Stimulated activated CD4-positive, alpha-beta T cell treated with anti-CD3 and anti-CD28 coated beads, Interleukin-15, amount 100 ng/mL, for 48 hours (primary cell): ENCODE results near the gene LRR1.
"Not testable (repeated sequence)": the region's sequence is repeated elsewhere in the genome, so short reads cannot be mapped to it uniquely, and the experiment has no call there.

Source experiments
- DNase-seq, 2 donors: peaks; one replicate each; pipeline ENCODE4 v3.0.0-alpha.2; 2020; ENCODE audit warnings: low read depth in 2 of 2

Gene LRR1

GRCh38 chr14:49585803-49586672 is 12.7 kb upstream of the LRR1 start, which contains the start of gene RPS29:
RPS29 (minus strand) TSS chr14:49586380; CDS start chr14:49586346, 34 bp downstream.
- peak; percentile 93 to 97 for DNase-seq

GRCh38 chr14:49586673-49587460 is 11.9 kb upstream of the LRR1 start:
- DNase-seq = peak; percentile 46 to 47

GRCh38 chr14:49589387-49589786 is 9.4 kb upstream of the LRR1 start:
- DNase-seq = no peak

- no peak for DNase-seq
These were observed 5.7 kb upstream of the LRR1 start for GRCh38 chr14:49593016-49593415.

- DNase-seq = no peak
These were observed 4.2 kb upstream of the LRR1 start for GRCh38 chr14:49594347-49595091.

GRCh38 chr14:49598189-49598484 is 603 bp upstream of the LRR1 start:
- DNase-seq = no peak

- DNase-seq = no peak
These were observed 8.8 kb downstream of the LRR1 start for GRCh38 chr14:49607583-49607982.

- no peak for DNase-seq
These were observed 13.5 kb downstream of the LRR1 start for GRCh38 chr14:49612251-49612650.

- DNase-seq = no peak
These were observed 13.9 kb downstream of the LRR1 start for GRCh38 chr14:49612671-49613070.

- DNase-seq = no peak
These were observed 15.5 kb downstream of the LRR1 start for GRCh38 chr14:49614196-49614595.

- no peak for DNase-seq
These were observed 17.0 kb downstream of the LRR1 start for GRCh38 chr14:49615776-49616175.

GRCh38 chr14:49617852-49618519 is 19.2 kb downstream of the LRR1 start:
- no peak for DNase-seq

GRCh38 chr14:49619273-49619672 is 20.5 kb downstream of the LRR1 start:
- not testable (repeated sequence) for DNase-seq

- DNase-seq = no peak
These were observed 21.0 kb downstream of the LRR1 start for GRCh38 chr14:49619730-49620129.

- DNase-seq = peak; percentile 90 to 94
These were observed 21.7 kb downstream of the LRR1 start, which contains the start of the genes MGAT2 and RPL36AL for GRCh38 chr14:49620182-49621113. MGAT2 (plus strand) TSS chr14:49620799; CDS start chr14:49621269, 470 bp downstream. RPL36AL (minus strand) TSS chr14:49620626; CDS start chr14:49619104, 1,522 bp downstream.

- peak in 1 of 2 donors; percentile 41 for DNase-seq
These were observed 22.6 kb downstream of the LRR1 start for GRCh38 chr14:49621114-49621881.

- DNase-seq = no peak
These were observed 23.4 kb downstream of the LRR1 start for GRCh38 chr14:49622022-49622607.

- DNase-seq = no peak
These were observed 24.6 kb downstream of the LRR1 start for GRCh38 chr14:49623387-49623786.
